SK-N-SH (cell line): Measurements from ENCODE around the gene CAD.

Experiments used
- EP300 ChIP-seq, 2 experiments: IDR thresholded peaks; 2 replicates each; pipeline versions ENCODE4 v1.4.0 to v1.6.1; 2012; ENCODE audit warnings: borderline replicate concordance in 1 of 2, low read depth in 1 of 2, low read length in 1 of 2
- RFX5 ChIP-seq: IDR thresholded peaks from 2 replicates; pipeline ENCODE4 v1.6.1; 2012; ENCODE audit warnings: mild to moderate bottlenecking, improper control_type of control experiment, low read length
- TF ChIP-seq, protein P1 (sequence below): fragments of 200-600 bp; sonication (generic); IDR thresholded peaks from 2 replicates; pipeline ENCODE4 v1.6.1; 2017; ENCODE audit warnings: antibody characterized with exemption, mild to moderate bottlenecking, moderate library complexity

- TF ChIP-seq, protein P1, sequence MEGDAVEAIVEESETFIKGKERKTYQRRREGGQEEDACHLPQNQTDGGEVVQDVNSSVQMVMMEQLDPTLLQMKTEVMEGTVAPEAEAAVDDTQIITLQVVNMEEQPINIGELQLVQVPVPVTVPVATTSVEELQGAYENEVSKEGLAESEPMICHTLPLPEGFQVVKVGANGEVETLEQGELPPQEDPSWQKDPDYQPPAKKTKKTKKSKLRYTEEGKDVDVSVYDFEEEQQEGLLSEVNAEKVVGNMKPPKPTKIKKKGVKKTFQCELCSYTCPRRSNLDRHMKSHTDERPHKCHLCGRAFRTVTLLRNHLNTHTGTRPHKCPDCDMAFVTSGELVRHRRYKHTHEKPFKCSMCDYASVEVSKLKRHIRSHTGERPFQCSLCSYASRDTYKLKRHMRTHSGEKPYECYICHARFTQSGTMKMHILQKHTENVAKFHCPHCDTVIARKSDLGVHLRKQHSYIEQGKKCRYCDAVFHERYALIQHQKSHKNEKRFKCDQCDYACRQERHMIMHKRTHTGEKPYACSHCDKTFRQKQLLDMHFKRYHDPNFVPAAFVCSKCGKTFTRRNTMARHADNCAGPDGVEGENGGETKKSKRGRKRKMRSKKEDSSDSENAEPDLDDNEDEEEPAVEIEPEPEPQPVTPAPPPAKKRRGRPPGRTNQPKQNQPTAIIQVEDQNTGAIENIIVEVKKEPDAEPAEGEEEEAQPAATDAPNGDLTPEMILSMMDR: no peak
- TF ChIP-seq EP300 (IDR thresholded peaks at IDR 0.05; ENCODE audit: borderline replicate concordance in 1 of 2, low read depth in 1 of 2, low read length in 1 of 2): no peak
- no peak for TF ChIP-seq RFX5
Measured at GRCh38 chr2:27270131-27270530, 53.0 kb downstream of the CAD start.
